GM04503 (cell line): ENCODE data around the gene ARHGEF4.
"Not testable (repeated sequence)": the region's sequence is repeated elsewhere in the genome, so short reads cannot be mapped to it uniquely, and the experiment has no call there.

Experiments used
- DNase-seq: peaks from one replicate; pipeline ENCODE4 v3.0.0-alpha.2; 2012; ENCODE audit warnings: low read depth

ARHGEF4 gene

GRCh38 chr2:130883496-130883895 lies 46.8 kb downstream of the ARHGEF4 start:
- no peak for DNase-seq

- no peak for DNase-seq
These were observed 47.3 kb downstream of the ARHGEF4 start for GRCh38 chr2:130884013-130884412.

- no peak for DNase-seq
These were observed 47.8 kb downstream of the ARHGEF4 start for GRCh38 chr2:130884503-130884902.

GRCh38 chr2:130887643-130888042 lies 50.9 kb downstream of the ARHGEF4 start:
- no peak for DNase-seq

GRCh38 chr2:130890941-130891669 lies 54.4 kb downstream of the ARHGEF4 start:
- no peak for DNase-seq

- DNase-seq: no peak
These were observed 55.3 kb downstream of the ARHGEF4 start for GRCh38 chr2:130891966-130892365.

- no peak for DNase-seq
These were observed 56.4 kb downstream of the ARHGEF4 start for GRCh38 chr2:130892793-130893785.

GRCh38 chr2:130894326-130894942 lies 57.7 kb downstream of the ARHGEF4 start:
- no peak for DNase-seq

- no peak for DNase-seq
These were observed 60.1 kb downstream of the ARHGEF4 start for GRCh38 chr2:130896813-130897212.

- DNase-seq: no peak
These were observed 61.8 kb downstream of the ARHGEF4 start for GRCh38 chr2:130898553-130898952.

- no peak for DNase-seq
These were observed 62.6 kb downstream of the ARHGEF4 start for GRCh38 chr2:130899306-130899705.

- no peak for DNase-seq
These were observed 64.3 kb downstream of the ARHGEF4 start for GRCh38 chr2:130901061-130901460.

GRCh38 chr2:130901626-130902025 lies 64.9 kb downstream of the ARHGEF4 start:
- DNase-seq: not testable (repeated sequence)

- no peak for DNase-seq
These were observed 72.1 kb downstream of the ARHGEF4 start for GRCh38 chr2:130908832-130909231.

- DNase-seq: no peak
These were observed 74.2 kb downstream of the ARHGEF4 start for GRCh38 chr2:130910931-130911330.

GRCh38 chr2:130911482-130911881 lies 74.8 kb downstream of the ARHGEF4 start:
- no peak for DNase-seq

- DNase-seq: no peak
These were observed 75.3 kb downstream of the ARHGEF4 start for GRCh38 chr2:130911996-130912395.

- no peak for DNase-seq
These were observed 75.8 kb downstream of the ARHGEF4 start for GRCh38 chr2:130912471-130912870.

- DNase-seq: no peak
These were observed 77.2 kb downstream of the ARHGEF4 start for GRCh38 chr2:130913891-130914290.

- no peak for DNase-seq
These were observed 78.4 kb downstream of the ARHGEF4 start for GRCh38 chr2:130915149-130915548.

- no peak for DNase-seq
These were observed 79.1 kb downstream of the ARHGEF4 start for GRCh38 chr2:130915595-130916437.

- DNase-seq: no peak
These were observed 79.7 kb downstream of the ARHGEF4 start for GRCh38 chr2:130916438-130916705.
